H9 (cell line): ENCODE results near the gene SHISA7. TPM values are rescaled to one million over a fixed set of nuclear protein-coding genes. Genes with fewer than 3 reads are reported as not detected.

Source experiments
- DNase-seq: peaks from one replicate; pipeline ENCODE4 v3.0.0-alpha.2; 2017
- H2AFZ ChIP-seq: one replicate; pipeline ENCODE4 v1.6.1; 2013; ENCODE audit warnings: mild to moderate bottlenecking, low read length, control low read depth, moderate library complexity
- H2AK5ac ChIP-seq: 2 replicates; pipeline ENCODE4 v1.6.1; 2013; ENCODE audit warnings: low read length, control low read depth, mixed read lengths; ENCODE audit not compliant: insufficient read length
- H2BK120ac ChIP-seq: one replicate; pipeline ENCODE4 v1.6.1; 2013; ENCODE audit warnings: low read depth, mild to moderate bottlenecking, low read length, control low read depth, inconsistent platforms; ENCODE audit not compliant: poor library complexity, severe bottlenecking
- H2BK12ac ChIP-seq: 2 replicates; pipeline ENCODE4 v1.6.1; 2013; ENCODE audit warnings: low read length, control low read depth, mixed read lengths, low read depth; ENCODE audit not compliant: insufficient read length
- H2BK15ac ChIP-seq: 2 replicates; pipeline ENCODE4 v1.6.1; 2013; ENCODE audit warnings: low read depth, low read length, control low read depth
- H2BK20ac ChIP-seq: one replicate; pipeline ENCODE4 v1.6.1; 2013; ENCODE audit warnings: low read depth, mild to moderate bottlenecking, low read length, control low read depth, inconsistent platforms; ENCODE audit not compliant: poor library complexity, severe bottlenecking
- H2BK5ac ChIP-seq: 2 replicates; pipeline ENCODE4 v1.6.1; 2013; ENCODE audit warnings: low read length, control low read depth, mixed read lengths; ENCODE audit not compliant: insufficient read length
- H3K14ac ChIP-seq: 2 replicates; pipeline ENCODE4 v1.6.1; 2013; ENCODE audit warnings: low read length, control low read depth; ENCODE audit not compliant: insufficient read depth
- H3K18ac ChIP-seq: 2 replicates; pipeline ENCODE4 v1.6.1; 2013; ENCODE audit warnings: low read depth, mild to moderate bottlenecking, mixed read lengths, low read length, control low read depth; ENCODE audit not compliant: insufficient read length
- H3K23ac ChIP-seq: 2 replicates; pipeline ENCODE4 v1.6.1; 2013; ENCODE audit warnings: low read length, control low read depth, mixed read lengths, low read depth; ENCODE audit not compliant: insufficient read length
- H3K23me2 ChIP-seq: 2 replicates; pipeline ENCODE4 v1.6.1; 2013; ENCODE audit warnings: low read depth, mild to moderate bottlenecking, mixed read lengths, low read length, control low read depth; ENCODE audit not compliant: insufficient read length, poor library complexity, severe bottlenecking
- H3K27ac ChIP-seq: 2 replicates; pipeline ENCODE4 v1.5.1; 2013; ENCODE audit warnings: low read length, control low read depth, mixed read lengths, low read depth; ENCODE audit not compliant: insufficient read length
- H3K27me3 ChIP-seq: 2 replicates; pipeline ENCODE4 v1.6.1; 2013; ENCODE audit warnings: low read length, control low read depth, inconsistent platforms; ENCODE audit not compliant: insufficient read depth
- H3K4ac ChIP-seq: 2 replicates; pipeline ENCODE4 v1.6.1; 2013; ENCODE audit warnings: low read depth, mild to moderate bottlenecking, control low read depth, inconsistent platforms, low read length, moderate library complexity
- H3K4me1 ChIP-seq: 2 replicates; pipeline ENCODE4 v1.6.1; 2013; ENCODE audit warnings: low read length, control low read depth, inconsistent platforms; ENCODE audit not compliant: insufficient read depth
- H3K4me2 ChIP-seq: 2 replicates; pipeline ENCODE4 v1.6.1; 2013; ENCODE audit warnings: low read length, control low read depth, mixed read lengths; ENCODE audit not compliant: insufficient read length, insufficient read depth
- H3K56ac ChIP-seq: 2 replicates; pipeline ENCODE4 v1.6.1; 2013; ENCODE audit warnings: low read depth, mild to moderate bottlenecking, mixed read lengths, low read length, control low read depth; ENCODE audit not compliant: insufficient read length
- H3K79me1 ChIP-seq: 2 replicates; pipeline ENCODE4 v1.6.1; 2013; ENCODE audit warnings: low read depth, mild to moderate bottlenecking, moderate library complexity, low read length, control low read depth, inconsistent platforms; ENCODE audit not compliant: insufficient read depth, poor library complexity, severe bottlenecking
- H3K79me2 ChIP-seq: 2 replicates; pipeline ENCODE4 v1.6.1; 2013; ENCODE audit warnings: low read length, control low read depth, inconsistent platforms; ENCODE audit not compliant: insufficient read depth
- H3K9ac ChIP-seq: 2 replicates; pipeline ENCODE4 v1.6.1; 2013; ENCODE audit warnings: low read length, control low read depth, mixed read lengths; ENCODE audit not compliant: insufficient read length; ENCODE audit errors: extremely low read depth
- H3K9me3 ChIP-seq: one replicate; pipeline ENCODE4 v1.6.1; 2013; ENCODE audit warnings: low read depth, low read length, inconsistent platforms; ENCODE audit not compliant: control insufficient read depth
- H3T11ph ChIP-seq: one replicate; pipeline ENCODE4 v1.6.1; 2013; ENCODE audit warnings: mild to moderate bottlenecking, low read length, control low read depth, inconsistent platforms
- H4K20me1 ChIP-seq: one replicate; pipeline ENCODE4 v1.6.1; 2013; ENCODE audit not compliant: control insufficient read depth, insufficient read length, insufficient read depth
- H4K5ac ChIP-seq: 2 replicates; pipeline ENCODE4 v1.6.1; 2013; ENCODE audit warnings: low read depth, mild to moderate bottlenecking, mixed read lengths, low read length, control low read depth; ENCODE audit not compliant: insufficient read length
- H4K8ac ChIP-seq: replicated peaks from 2 replicates; pipeline ENCODE4 v1.6.1; 2013; ENCODE audit warnings: low read length, control low read depth, mixed read lengths, low read depth; ENCODE audit not compliant: insufficient read length
- H4K91ac ChIP-seq: 2 replicates; pipeline ENCODE4 v1.6.1; 2013; ENCODE audit warnings: low read depth, mild to moderate bottlenecking, moderate library complexity, mixed read lengths, low read length, control low read depth; ENCODE audit not compliant: insufficient read length
- H3K27ac Mint-ChIP-seq, 3 experiments: 2 replicates in 2 of 3; 3 replicates in 1 of 3; pipeline ENCODE4 v1.8.0; 2020 to 2021; ENCODE audit warnings: mixed read lengths in 3 of 3, mild to moderate bottlenecking in 1 of 3, moderate library complexity in 1 of 3
- H3K27me3 Mint-ChIP-seq: 2 replicates; pipeline ENCODE4 v1.8.0; 2021; ENCODE audit warnings: low read depth, mild to moderate bottlenecking, moderate library complexity, mixed read lengths
- H3K36me3 Mint-ChIP-seq, 3 experiments: 2 replicates in 2 of 3; 3 replicates in 1 of 3; pipeline ENCODE4 v1.8.0; 2020 to 2021; ENCODE audit warnings: low read depth in 3 of 3, mixed read lengths in 3 of 3; ENCODE audit not compliant: insufficient read depth in 1 of 3
- H3K4me1 Mint-ChIP-seq, 2 experiments: 2 replicates each; pipeline ENCODE4 v1.8.0; 2020; ENCODE audit warnings: mixed read lengths in 2 of 2
- H3K4me3 Mint-ChIP-seq, 2 experiments: 2 replicates in 1 of 2; 3 replicates in 1 of 2; pipeline ENCODE4 v1.8.0; 2020 to 2021; ENCODE audit warnings: mild to moderate bottlenecking in 2 of 2, mixed read lengths in 2 of 2, moderate library complexity in 1 of 2
- H3K9me3 Mint-ChIP-seq, 2 experiments: 2 replicates in 1 of 2; 3 replicates in 1 of 2; pipeline ENCODE4 v1.8.0; 2020; ENCODE audit warnings: mild to moderate bottlenecking in 2 of 2, mixed read lengths in 2 of 2, moderate library complexity in 1 of 2
- WGBS: extraction: QIAGEN DNeasy Blood & Tissue Kit; methylation state at CpG from one replicate; pipeline ENCODE4 v1.1.7; 2013; ENCODE audit warnings: missing lambda C conversion rate, low lambda C conversion rate, mixed read lengths; ENCODE audit not compliant: insufficient read length; ENCODE audit errors: extremely low coverage; 5-methylcytosine and 5-hydroxymethylcytosine counted together
- total RNA-seq: library from RNA; stranded (reverse); gene quantifications from 2 replicates; pipeline ENCODE4 v1.2.1, GENCODE V29; 2021
- TF ChIP-seq, protein P1 (sequence below): fragments of 200-600 bp; sonication (generic); conservative IDR thresholded peaks from 3 replicates; pipeline ENCODE4 v1.8.0; 2021; ENCODE audit warnings: antibody characterized with exemption, mild to moderate bottlenecking

Gene SHISA7
- total RNA-seq, 1 experiment from 2014 or later = 0.31 TPM

GRCh38 chr19:55391191-55391670 lies 51.9 kb downstream of the SHISA7 start:
- Mint-ChIP-seq H3K9me3 (no peaks in the 10 kb centered on the region), H3K4me3 (peak overlapping the region in 1 of 2 experiments; percentile 5; a peak in 1 of 5 replicates), H3K27ac (no peak overlapping the region), H3K36me3 (peaks cover 35 to 45% (median 37%) of the 10 kb centered on the region in 3 experiments), H3K27me3 (no peaks in the 10 kb centered on the region; the same call in none of the 2 replicates), H3K4me1 (peaks cover 57 to 69% of the 10 kb centered on the region in 2 experiments)
- Histone ChIP-seq H3T11ph (no peak overlapping the region), H2AK5ac (no peak overlapping the region), H3K56ac (no peak overlapping the region), H4K20me1 (peaks cover 3% of the 10 kb centered on the region), H3K27ac (no peak overlapping the region), H3K79me2 (peaks cover 14% of the 10 kb centered on the region; the same call in 1 of the 2 replicates), H3K4ac (no peak overlapping the region), H4K91ac (no peak overlapping the region), H2AFZ (no peak overlapping the region), H3K4me1 (peaks cover 4% of the 10 kb centered on the region), H3K79me1 (peaks cover 15% of the 10 kb centered on the region), H4K8ac (no peak overlapping the region), H2BK5ac (no peak overlapping the region), H3K14ac (no peak overlapping the region), H4K5ac (no peak overlapping the region), H3K18ac (no peak overlapping the region), H3K9me3 (no peaks in the 10 kb centered on the region), H3K23me2 (peaks cover 8% of the 10 kb centered on the region), H3K27me3 (no peaks in the 10 kb centered on the region), H2BK20ac (no peak overlapping the region), H3K9ac (no peak overlapping the region), H2BK12ac (no peak overlapping the region), H3K23ac (no peak overlapping the region), H3K4me2 (no peak overlapping the region), H2BK120ac (no peak overlapping the region), H2BK15ac (no peak overlapping the region)
- no CpG with 5 or more reads among the region's 12 CpGs for WGBS
- TF ChIP-seq, protein P1, sequence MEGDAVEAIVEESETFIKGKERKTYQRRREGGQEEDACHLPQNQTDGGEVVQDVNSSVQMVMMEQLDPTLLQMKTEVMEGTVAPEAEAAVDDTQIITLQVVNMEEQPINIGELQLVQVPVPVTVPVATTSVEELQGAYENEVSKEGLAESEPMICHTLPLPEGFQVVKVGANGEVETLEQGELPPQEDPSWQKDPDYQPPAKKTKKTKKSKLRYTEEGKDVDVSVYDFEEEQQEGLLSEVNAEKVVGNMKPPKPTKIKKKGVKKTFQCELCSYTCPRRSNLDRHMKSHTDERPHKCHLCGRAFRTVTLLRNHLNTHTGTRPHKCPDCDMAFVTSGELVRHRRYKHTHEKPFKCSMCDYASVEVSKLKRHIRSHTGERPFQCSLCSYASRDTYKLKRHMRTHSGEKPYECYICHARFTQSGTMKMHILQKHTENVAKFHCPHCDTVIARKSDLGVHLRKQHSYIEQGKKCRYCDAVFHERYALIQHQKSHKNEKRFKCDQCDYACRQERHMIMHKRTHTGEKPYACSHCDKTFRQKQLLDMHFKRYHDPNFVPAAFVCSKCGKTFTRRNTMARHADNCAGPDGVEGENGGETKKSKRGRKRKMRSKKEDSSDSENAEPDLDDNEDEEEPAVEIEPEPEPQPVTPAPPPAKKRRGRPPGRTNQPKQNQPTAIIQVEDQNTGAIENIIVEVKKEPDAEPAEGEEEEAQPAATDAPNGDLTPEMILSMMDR = no peak
- no peak for DNase-seq
